Ishikawa (cell line): ENCODE results near the gene HELZ2.

ENCODE experiments used
- CEBPB ChIP-seq: IDR thresholded peaks from 2 replicates; pipeline ENCODE4 v1.6.1; 2012
- CREB1 ChIP-seq: IDR thresholded peaks from 2 replicates; pipeline ENCODE4 v1.6.1; 2012; ENCODE audit warnings: low read depth
- EGR1 ChIP-seq: IDR thresholded peaks from 2 replicates; pipeline ENCODE4 v1.6.1; 2012
- EP300 ChIP-seq: IDR thresholded peaks from 2 replicates; pipeline ENCODE4 v1.6.1; 2012; ENCODE audit warnings: borderline replicate concordance
- FOXM1 ChIP-seq: IDR thresholded peaks from 2 replicates; pipeline ENCODE4 v1.6.1; 2012; ENCODE audit warnings: low read depth, borderline replicate concordance
- MAX ChIP-seq: IDR thresholded peaks from 2 replicates; pipeline ENCODE4 v1.6.1; 2012
- NFIC ChIP-seq: IDR thresholded peaks from 2 replicates; pipeline ENCODE4 v1.6.1; 2012
- RAD21 ChIP-seq: IDR thresholded peaks from 2 replicates; pipeline ENCODE4 v1.6.1; 2012; ENCODE audit warnings: low read depth
- REST ChIP-seq: IDR thresholded peaks from 2 replicates; pipeline ENCODE4 v1.6.1; 2012; ENCODE audit warnings: low read depth, mild to moderate bottlenecking
- TAF1 ChIP-seq: IDR thresholded peaks from 2 replicates; pipeline ENCODE4 v1.6.1; 2012; ENCODE audit warnings: low read depth, mild to moderate bottlenecking
- TCF12 ChIP-seq: IDR thresholded peaks from 2 replicates; pipeline ENCODE4 v1.6.1; 2012; ENCODE audit warnings: low read depth
- TEAD4 ChIP-seq: IDR thresholded peaks from 2 replicates; pipeline ENCODE4 v1.6.1; 2012
- USF1 ChIP-seq: IDR thresholded peaks from 2 replicates; pipeline ENCODE4 v1.6.1; 2012
- YY1 ChIP-seq: IDR thresholded peaks from 2 replicates; pipeline ENCODE4 v1.6.1; 2012; ENCODE audit warnings: low read depth
- ZBTB7A ChIP-seq: IDR thresholded peaks from 2 replicates; pipeline ENCODE4 v1.6.1; 2012; ENCODE audit warnings: low read depth

The HELZ2 gene

GRCh38 chr20:63534831-63535651, 39.0 kb downstream of the HELZ2 start:
- TF ChIP-seq NFIC, result no peak
- TF ChIP-seq TAF1, result no peak
- TF ChIP-seq TCF12, result no peak
- TF ChIP-seq REST, result no peak
- no peak for TF ChIP-seq MAX
- TF ChIP-seq YY1, result no peak
- no peak for TF ChIP-seq FOXM1
- TF ChIP-seq TEAD4, result no peak
- TF ChIP-seq RAD21, result no peak
- TF ChIP-seq ZBTB7A, result no peak
- no peak for TF ChIP-seq CEBPB
- TF ChIP-seq CREB1, result no peak
- no peak for TF ChIP-seq EGR1
- no peak for TF ChIP-seq USF1
- TF ChIP-seq EP300, result no peak

- TF ChIP-seq CEBPB, result no peak
- TF ChIP-seq ZBTB7A, result no peak
- no peak for TF ChIP-seq EGR1
- no peak for TF ChIP-seq RAD21
- TF ChIP-seq REST, result no peak
- TF ChIP-seq FOXM1, result no peak
- TF ChIP-seq YY1, result no peak
These were observed 39.6 kb downstream of the HELZ2 start for GRCh38 chr20:63534427-63534830.

GRCh38 chr20:63533871-63534393, 40.1 kb downstream of the HELZ2 start:
- TF ChIP-seq NFIC (no peak), TAF1 (no peak), TCF12 (no peak), ZBTB7A (peak; percentile 71; the same call in 1 of the 2 replicates), MAX (peak; percentile 29; the same call in 1 of the 2 replicates), TEAD4 (no peak), USF1 (peak; percentile 28; the same call in 1 of the 2 replicates), RAD21 (no peak)

GRCh38 chr20:63533388-63533787, 40.7 kb downstream of the HELZ2 start:
- TF ChIP-seq TEAD4, result no peak
- TF ChIP-seq TCF12, result no peak
- no peak for TF ChIP-seq EGR1
- no peak for TF ChIP-seq CREB1
- TF ChIP-seq MAX, result no peak
- TF ChIP-seq CEBPB, result no peak
- TF ChIP-seq USF1, result no peak
- TF ChIP-seq YY1, result no peak
- TF ChIP-seq FOXM1, result no peak
- no peak for TF ChIP-seq NFIC
- TF ChIP-seq TAF1, result no peak
- TF ChIP-seq EP300, result no peak
- no peak for TF ChIP-seq RAD21
- TF ChIP-seq ZBTB7A, result no peak

- TF ChIP-seq NFIC (no peak), CEBPB (no peak), TCF12 (no peak), FOXM1 (no peak), ZBTB7A (no peak), MAX (no peak), EP300 (no peak), CREB1 (no peak), REST (no peak), YY1 (no peak), TAF1 (no peak), USF1 (no peak), EGR1 (no peak), RAD21 (no peak), TEAD4 (no peak)
These were observed 41.5 kb downstream of the HELZ2 start for GRCh38 chr20:63532449-63532971.
